ENCODE results near the gene MICU1.

Gene MICU1

GRCh38 chr10:72517244-72517643 lies 108.6 kb downstream of the MICU1 start:
- TF ChIP-seq CTCF (IDR thresholded peaks at IDR 0.05; ENCODE audit: low read depth, low read length) = no peak
- H3K4me3 ChIP-seq (ENCODE audit: low read depth, low read length) = no peak overlapping the region

- no peak for TF ChIP-seq CTCF (IDR thresholded peaks at IDR 0.05; ENCODE audit: low read depth, low read length)
- no peak overlapping the region for H3K4me3 ChIP-seq (ENCODE audit: low read depth, low read length)
Observed at GRCh38 chr10:72515455-72515854, 110.4 kb downstream of the MICU1 start.

GRCh38 chr10:72513910-72514309 lies 112.0 kb downstream of the MICU1 start:
- H3K4me3 ChIP-seq (ENCODE audit: low read depth, low read length) = no peak overlapping the region
- TF ChIP-seq CTCF (IDR thresholded peaks at IDR 0.05; ENCODE audit: low read depth, low read length) = no peak

- TF ChIP-seq CTCF (IDR thresholded peaks at IDR 0.05; ENCODE audit: low read depth, low read length) = no peak
- H3K4me3 ChIP-seq (ENCODE audit: low read depth, low read length) = no peak overlapping the region
Observed at GRCh38 chr10:72511459-72511858, 114.4 kb downstream of the MICU1 start.

GRCh38 chr10:72509941-72510340 lies 115.9 kb downstream of the MICU1 start:
- no peak for TF ChIP-seq CTCF (IDR thresholded peaks at IDR 0.05; ENCODE audit: low read depth, low read length)
- H3K4me3 ChIP-seq (ENCODE audit: low read depth, low read length) = no peak overlapping the region

- TF ChIP-seq CTCF (IDR thresholded peaks at IDR 0.05; ENCODE audit: low read depth, low read length) = no peak
- H3K4me3 ChIP-seq (ENCODE audit: low read depth, low read length) = no peak overlapping the region
Observed at GRCh38 chr10:72509206-72509799, 116.6 kb downstream of the MICU1 start.

GRCh38 chr10:72508033-72508432 lies 117.8 kb downstream of the MICU1 start:
- H3K4me3 ChIP-seq (ENCODE audit: low read depth, low read length) = no peak overlapping the region
- no peak for TF ChIP-seq CTCF (IDR thresholded peaks at IDR 0.05; ENCODE audit: low read depth, low read length)
